PC-9 (cell line): ENCODE data around the gene RAPGEF6.

Experiments
- CTCF ChIP-seq: fragments of 200-600 bp; sonication (generic); conservative IDR thresholded peaks from 2 replicates; pipeline ENCODE4 v1.6.1; 2017; ENCODE audit warnings: mixed run types, antibody characterized with exemption, mild to moderate bottlenecking, moderate library complexity
- EZH2 ChIP-seq: fragments of 200-600 bp; sonication (generic); IDR thresholded peaks from 2 replicates; pipeline ENCODE4 v1.8.0; 2017; ENCODE audit warnings: antibody characterized with exemption, low read depth

GRCh38 chr5:131418846-131419245, 216.2 kb downstream of the RAPGEF6 start:
- no peak for TF ChIP-seq CTCF
- TF ChIP-seq EZH2 = no peak
